ENCODE results near the gene PARD3B.

GRCh38 chr2:205210494-205210893 is 665.2 kb downstream of the PARD3B start:
- TF ChIP-seq, protein P1, sequence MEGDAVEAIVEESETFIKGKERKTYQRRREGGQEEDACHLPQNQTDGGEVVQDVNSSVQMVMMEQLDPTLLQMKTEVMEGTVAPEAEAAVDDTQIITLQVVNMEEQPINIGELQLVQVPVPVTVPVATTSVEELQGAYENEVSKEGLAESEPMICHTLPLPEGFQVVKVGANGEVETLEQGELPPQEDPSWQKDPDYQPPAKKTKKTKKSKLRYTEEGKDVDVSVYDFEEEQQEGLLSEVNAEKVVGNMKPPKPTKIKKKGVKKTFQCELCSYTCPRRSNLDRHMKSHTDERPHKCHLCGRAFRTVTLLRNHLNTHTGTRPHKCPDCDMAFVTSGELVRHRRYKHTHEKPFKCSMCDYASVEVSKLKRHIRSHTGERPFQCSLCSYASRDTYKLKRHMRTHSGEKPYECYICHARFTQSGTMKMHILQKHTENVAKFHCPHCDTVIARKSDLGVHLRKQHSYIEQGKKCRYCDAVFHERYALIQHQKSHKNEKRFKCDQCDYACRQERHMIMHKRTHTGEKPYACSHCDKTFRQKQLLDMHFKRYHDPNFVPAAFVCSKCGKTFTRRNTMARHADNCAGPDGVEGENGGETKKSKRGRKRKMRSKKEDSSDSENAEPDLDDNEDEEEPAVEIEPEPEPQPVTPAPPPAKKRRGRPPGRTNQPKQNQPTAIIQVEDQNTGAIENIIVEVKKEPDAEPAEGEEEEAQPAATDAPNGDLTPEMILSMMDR (IDR thresholded peaks at IDR 0.05; ENCODE audit: borderline replicate concordance, extremely low read depth, low read length, poor library complexity, severe bottlenecking): no peak
- TF ChIP-seq EZH2 (IDR thresholded peaks at IDR 0.05; ENCODE audit: borderline replicate concordance, low read depth, low read length, severe bottlenecking): no peak

Data from DND-41 (cell line).